Measurements from ENCODE around the gene WNT10A.

WNT10A gene

DNA sequence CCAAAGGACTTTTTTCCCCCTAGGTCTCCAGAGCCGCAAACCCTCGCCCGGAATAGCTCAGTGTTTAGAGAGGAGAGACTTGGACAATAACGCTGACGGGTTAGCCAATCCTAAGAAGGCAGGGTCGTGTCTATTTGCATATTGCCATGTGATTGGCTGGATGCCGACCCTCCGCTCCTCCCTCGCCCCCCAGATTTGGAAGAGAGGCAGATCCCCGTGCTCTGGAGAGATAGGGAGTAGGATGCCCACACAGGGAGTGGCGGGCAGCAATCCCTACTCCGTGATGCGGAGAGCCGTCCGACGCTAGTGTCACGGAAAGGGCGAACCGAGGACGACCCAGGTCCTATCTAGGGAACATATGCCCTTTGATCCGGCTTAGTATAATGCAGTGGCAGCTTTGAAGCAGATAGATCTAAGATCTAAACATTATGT lies 19.7 kb upstream of the WNT10A start (continued):
- TF ChIP-seq, protein P1, sequence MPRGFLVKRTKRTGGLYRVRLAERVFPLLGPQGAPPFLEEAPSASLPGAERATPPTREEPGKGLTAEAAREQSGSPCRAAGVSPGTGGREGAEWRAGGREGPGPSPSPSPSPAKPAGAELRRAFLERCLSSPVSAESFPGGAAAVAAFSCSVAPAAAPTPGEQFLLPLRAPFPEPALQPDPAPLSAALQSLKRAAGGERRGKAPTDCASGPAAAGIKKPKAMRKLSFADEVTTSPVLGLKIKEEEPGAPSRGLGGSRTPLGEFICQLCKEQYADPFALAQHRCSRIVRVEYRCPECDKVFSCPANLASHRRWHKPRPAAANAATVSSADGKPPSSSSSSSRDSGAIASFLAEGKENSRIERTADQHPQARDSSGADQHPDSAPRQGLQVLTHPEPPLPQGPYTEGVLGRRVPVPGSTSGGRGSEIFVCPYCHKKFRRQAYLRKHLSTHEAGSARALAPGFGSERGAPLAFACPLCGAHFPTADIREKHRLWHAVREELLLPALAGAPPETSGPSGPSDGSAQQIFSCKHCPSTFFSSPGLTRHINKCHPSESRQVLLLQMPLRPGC (tag by site-specific recombination; IDR thresholded peaks at IDR 0.05), result peak; percentile 66; the same call in 1 of the 2 replicates
- no peak for TF ChIP-seq ZNF560 (tag by site-specific recombination; IDR thresholded peaks at IDR 0.05; ENCODE audit: borderline replicate concordance)
- TF ChIP-seq IKZF3 (tag by site-specific recombination; IDR thresholded peaks at IDR 0.05), result peak; percentile 90

DNA sequence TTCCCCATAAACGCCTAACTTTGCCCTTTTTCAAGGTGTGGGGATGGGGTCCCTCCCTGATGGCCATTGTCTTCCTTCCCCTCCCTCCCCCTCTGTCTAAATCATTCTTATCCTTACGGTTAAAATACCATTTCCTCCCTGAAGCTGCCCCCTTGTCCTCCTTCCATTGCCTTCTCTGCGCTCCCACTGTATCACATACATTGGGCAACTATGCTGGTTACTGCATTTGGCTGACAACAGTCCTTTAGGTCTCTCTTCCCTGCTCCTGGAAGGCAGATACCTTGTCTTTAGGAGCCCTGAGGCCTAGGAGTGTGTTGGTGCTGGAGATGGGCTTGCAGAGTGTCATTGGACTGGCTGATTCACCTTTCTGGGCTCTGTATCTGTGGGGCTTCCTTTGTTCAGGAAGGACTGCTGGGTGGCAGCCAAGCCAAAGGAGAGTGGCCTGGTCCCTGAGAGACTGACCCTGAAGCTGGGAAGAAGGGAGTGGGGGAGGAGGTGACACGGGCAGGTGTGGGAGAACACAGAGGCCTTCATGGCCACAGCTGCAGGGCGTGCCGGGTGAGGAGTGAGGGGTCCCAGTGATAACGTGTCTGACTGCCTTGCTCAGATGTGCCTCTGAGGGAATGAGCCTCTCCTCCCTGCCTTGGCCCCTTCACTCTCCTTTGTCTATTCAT lies 18.9 kb upstream of the WNT10A start:
- Histone ChIP-seq H3K27ac (ENCODE audit: extremely low read depth, low read depth, low read length) (no peak overlapping the region), H3K9me3 (ENCODE audit: control insufficient read depth, insufficient read depth, low read depth, low read length) (no peaks in the 10 kb centered on the region), H3K4me1 (ENCODE audit: control insufficient read depth, insufficient read depth, low read length) (peaks cover 13% of the 10 kb centered on the region), H3K4me3 (ENCODE audit: low read depth, low read length) (no peak overlapping the region), H3K36me3 (ENCODE audit: control insufficient read depth in 2 of 2, insufficient read depth in 1 of 2, low read length in 2 of 2) (no peaks in the 10 kb centered on the region)
- ChIA-PET CTCF (interaction anchor here (0.5 to 10.4 kb wide), 4 partner anchors 14 to 118 kb away, joined by 4 to 71 read pairs (median 6); no protein-coding TSS in a partner anchor), POLR2A (interaction anchor here (1.5 kb wide), 1 partner anchor 35 kb away, joined by 3 read pairs; no protein-coding TSS in a partner anchor)
- TF ChIP-seq SCRT1 (tag by site-specific recombination; IDR thresholded peaks at IDR 0.05; ENCODE audit: borderline replicate concordance) (no peak), ZNF585B (tag by site-specific recombination; IDR thresholded peaks at IDR 0.05) (no peak), ZNF571 (tag by site-specific recombination; IDR thresholded peaks at IDR 0.05) (no peak), ZNF23 (tag by site-specific recombination; IDR thresholded peaks at IDR 0.05; ENCODE audit: borderline replicate concordance) (no peak), ZNF623 (tag by site-specific recombination; IDR thresholded peaks at IDR 0.05) (no peak), ZNF670 (tag by site-specific recombination; IDR thresholded peaks at IDR 0.05; ENCODE audit: low read depth) (no peak), ZNF221 (tag by site-specific recombination; IDR thresholded peaks at IDR 0.05; ENCODE audit: borderline replicate concordance) (no peak)
- TF ChIP-seq, protein P2, sequence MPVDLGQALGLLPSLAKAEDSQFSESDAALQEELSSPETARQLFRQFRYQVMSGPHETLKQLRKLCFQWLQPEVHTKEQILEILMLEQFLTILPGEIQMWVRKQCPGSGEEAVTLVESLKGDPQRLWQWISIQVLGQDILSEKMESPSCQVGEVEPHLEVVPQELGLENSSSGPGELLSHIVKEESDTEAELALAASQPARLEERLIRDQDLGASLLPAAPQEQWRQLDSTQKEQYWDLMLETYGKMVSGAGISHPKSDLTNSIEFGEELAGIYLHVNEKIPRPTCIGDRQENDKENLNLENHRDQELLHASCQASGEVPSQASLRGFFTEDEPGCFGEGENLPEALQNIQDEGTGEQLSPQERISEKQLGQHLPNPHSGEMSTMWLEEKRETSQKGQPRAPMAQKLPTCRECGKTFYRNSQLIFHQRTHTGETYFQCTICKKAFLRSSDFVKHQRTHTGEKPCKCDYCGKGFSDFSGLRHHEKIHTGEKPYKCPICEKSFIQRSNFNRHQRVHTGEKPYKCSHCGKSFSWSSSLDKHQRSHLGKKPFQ (tag by site-specific recombination; IDR thresholded peaks at IDR 0.05), result no peak
- TF ChIP-seq, protein P3, sequence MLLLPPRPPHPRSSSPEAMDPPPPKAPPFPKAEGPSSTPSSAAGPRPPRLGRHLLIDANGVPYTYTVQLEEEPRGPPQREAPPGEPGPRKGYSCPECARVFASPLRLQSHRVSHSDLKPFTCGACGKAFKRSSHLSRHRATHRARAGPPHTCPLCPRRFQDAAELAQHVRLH (tag by site-specific recombination; IDR thresholded peaks at IDR 0.05), result no peak

DNA sequence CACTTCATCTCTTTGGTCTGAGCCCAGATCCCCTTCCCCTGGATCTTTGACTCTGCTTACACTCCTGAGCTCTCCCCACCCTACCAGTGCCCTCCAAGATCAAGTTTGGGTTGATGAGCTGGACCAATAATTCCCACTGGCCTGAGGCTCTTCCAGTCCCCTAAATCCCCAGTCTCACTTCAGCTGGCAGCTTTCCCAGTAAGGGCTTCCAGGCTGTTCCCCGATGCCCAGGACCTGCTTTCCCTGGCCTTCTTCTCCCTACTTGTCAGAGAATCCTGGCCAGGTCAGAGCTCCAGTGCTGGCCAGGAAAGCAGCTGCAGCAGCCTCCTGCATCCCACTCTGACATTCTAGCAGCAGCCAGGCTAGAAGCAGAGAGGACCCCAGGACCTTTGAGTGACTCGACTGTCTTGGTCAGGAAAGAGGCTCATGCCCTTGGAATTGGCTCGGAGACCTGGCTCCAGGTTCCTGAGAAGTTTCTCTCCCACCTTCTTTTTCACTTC lies 17.6 kb upstream of the WNT10A start:
- H3K36me3 ChIP-seq (ENCODE audit: control insufficient read depth in 2 of 2, insufficient read depth in 1 of 2, low read length in 2 of 2), result no peaks in the 10 kb centered on the region
- no peak overlapping the region for H3K27ac ChIP-seq (ENCODE audit: extremely low read depth, low read depth, low read length)
- POLR2A ChIA-PET, result no interaction called here
- CTCF ChIA-PET, result interaction anchor here (0.9 to 10.4 kb wide), 2 partner anchors 13 to 35 kb away, joined by 3 to 71 read pairs; no protein-coding TSS in a partner anchor
- H3K4me3 ChIP-seq (ENCODE audit: low read depth, low read length), result no peak overlapping the region
- peaks cover 4% of the 10 kb centered on the region for H3K4me1 ChIP-seq (ENCODE audit: control insufficient read depth, insufficient read depth, low read length)
- TF ChIP-seq ZNF341 (tag by site-specific recombination; IDR thresholded peaks at IDR 0.05; ENCODE audit: low read depth), result peak; percentile 43; the same call in 1 of the 2 replicates
- no peak for TF ChIP-seq ZNF596 (tag by site-specific recombination; IDR thresholded peaks at IDR 0.05)
- no peaks in the 10 kb centered on the region for H3K9me3 ChIP-seq (ENCODE audit: control insufficient read depth, insufficient read depth, low read depth, low read length)

DNA sequence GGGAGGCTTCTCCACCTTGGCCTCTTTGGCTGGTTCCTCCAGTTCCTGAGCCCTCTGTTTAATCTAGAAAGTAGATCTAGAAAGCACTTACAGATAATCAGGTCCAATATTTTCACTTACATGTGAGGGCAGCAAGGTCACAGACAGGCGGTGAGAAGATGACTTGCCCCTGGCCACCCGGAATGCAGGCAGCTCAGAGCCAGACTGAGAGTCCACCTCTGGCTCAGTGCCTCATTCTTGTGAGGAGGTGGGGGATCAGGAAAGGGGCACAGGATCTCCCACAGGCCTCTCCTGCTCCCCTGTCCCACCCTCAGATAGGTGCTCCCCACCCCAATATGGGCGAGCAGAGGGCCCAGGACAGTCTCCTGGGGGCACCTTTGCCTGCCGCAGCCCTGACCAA lies 15.3 kb upstream of the WNT10A start:
- no peak for TF ChIP-seq TCF7L2 (IDR thresholded peaks at IDR 0.05; ENCODE audit: borderline replicate concordance, low read depth, low read length)
- Histone ChIP-seq H3K36me3 (ENCODE audit: control insufficient read depth in 2 of 2, insufficient read depth in 1 of 2, low read length in 2 of 2) (no peaks in the 10 kb centered on the region), H3K9me3 (ENCODE audit: control insufficient read depth, insufficient read depth, low read depth, low read length) (no peaks in the 10 kb centered on the region), H3K4me3 (ENCODE audit: low read depth, low read length) (no peak overlapping the region), H3K27ac (ENCODE audit: extremely low read depth, low read depth, low read length) (no peak overlapping the region), H3K4me1 (ENCODE audit: control insufficient read depth, insufficient read depth, low read length) (peaks cover 2% of the 10 kb centered on the region)
- CTCF ChIA-PET, result interaction anchor here (0.7 to 10.4 kb wide), 3 partner anchors 10 to 37 kb away, joined by 3 to 71 read pairs (median 4); no protein-coding TSS in a partner anchor
- POLR2A ChIA-PET, result no interaction called here
